GM13976 (cell line): Measurements from ENCODE around the gene HDDC2.

Experiments used
- DNase-seq: peaks from one replicate; pipeline ENCODE4 v3.0.0; 2012; ENCODE audit warnings: low spot score
- in situ Hi-C: fragments of 300-500 bp; cut with MboI; formaldehyde crosslinking; loops from one replicate; pipeline ENCODE4 v1.12.0; 2022; ENCODE audit warnings: low sequenced_read_pairs, mixed read lengths, inconsistent platforms; ENCODE audit not compliant: unreplicated experiment
- TF ChIP-seq, protein P1 (sequence below): IDR thresholded peaks from 2 replicates; pipeline ENCODE4 v1.5.1; 2012; ENCODE audit warnings: borderline replicate concordance, mild to moderate bottlenecking; ENCODE audit not compliant: insufficient read depth; ENCODE audit errors: extremely low read depth, missing control alignments, control extremely low read depth

Gene HDDC2

DNA sequence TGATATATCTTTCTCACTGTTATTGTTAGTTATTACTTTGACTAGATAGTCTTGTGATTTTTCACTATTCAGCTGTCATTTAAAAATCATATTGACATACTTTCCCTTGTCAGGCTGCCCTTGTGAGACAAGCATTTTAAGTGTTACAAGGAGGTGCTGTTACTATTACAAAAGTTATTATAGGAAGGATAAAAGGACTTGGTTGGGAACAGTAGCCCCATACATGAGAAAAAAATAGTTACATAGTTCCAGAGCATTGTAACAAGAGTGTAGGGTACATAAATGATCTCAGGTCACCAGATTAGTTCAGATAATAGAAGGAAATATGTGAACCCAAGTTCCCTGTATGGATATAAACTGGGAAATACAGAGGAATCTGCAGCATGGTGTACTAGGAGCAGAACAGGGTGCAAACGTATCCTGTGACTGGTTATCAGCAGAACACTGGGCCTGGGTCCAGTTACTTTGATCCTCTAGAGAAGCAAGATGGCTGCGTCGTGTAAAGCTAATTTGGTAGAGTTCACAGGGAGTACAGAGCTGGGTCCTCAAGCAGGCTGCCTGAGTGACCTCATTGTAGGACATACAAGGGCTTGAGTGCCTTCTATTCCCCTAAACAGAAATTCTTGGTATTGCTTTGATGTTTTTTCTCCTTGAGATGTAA lies 38.5 kb upstream of the HDDC2 start:
- DNase-seq: no peak
- TF ChIP-seq, protein P1, sequence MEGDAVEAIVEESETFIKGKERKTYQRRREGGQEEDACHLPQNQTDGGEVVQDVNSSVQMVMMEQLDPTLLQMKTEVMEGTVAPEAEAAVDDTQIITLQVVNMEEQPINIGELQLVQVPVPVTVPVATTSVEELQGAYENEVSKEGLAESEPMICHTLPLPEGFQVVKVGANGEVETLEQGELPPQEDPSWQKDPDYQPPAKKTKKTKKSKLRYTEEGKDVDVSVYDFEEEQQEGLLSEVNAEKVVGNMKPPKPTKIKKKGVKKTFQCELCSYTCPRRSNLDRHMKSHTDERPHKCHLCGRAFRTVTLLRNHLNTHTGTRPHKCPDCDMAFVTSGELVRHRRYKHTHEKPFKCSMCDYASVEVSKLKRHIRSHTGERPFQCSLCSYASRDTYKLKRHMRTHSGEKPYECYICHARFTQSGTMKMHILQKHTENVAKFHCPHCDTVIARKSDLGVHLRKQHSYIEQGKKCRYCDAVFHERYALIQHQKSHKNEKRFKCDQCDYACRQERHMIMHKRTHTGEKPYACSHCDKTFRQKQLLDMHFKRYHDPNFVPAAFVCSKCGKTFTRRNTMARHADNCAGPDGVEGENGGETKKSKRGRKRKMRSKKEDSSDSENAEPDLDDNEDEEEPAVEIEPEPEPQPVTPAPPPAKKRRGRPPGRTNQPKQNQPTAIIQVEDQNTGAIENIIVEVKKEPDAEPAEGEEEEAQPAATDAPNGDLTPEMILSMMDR: no peak
- in situ Hi-C loops: no loop called here

DNA sequence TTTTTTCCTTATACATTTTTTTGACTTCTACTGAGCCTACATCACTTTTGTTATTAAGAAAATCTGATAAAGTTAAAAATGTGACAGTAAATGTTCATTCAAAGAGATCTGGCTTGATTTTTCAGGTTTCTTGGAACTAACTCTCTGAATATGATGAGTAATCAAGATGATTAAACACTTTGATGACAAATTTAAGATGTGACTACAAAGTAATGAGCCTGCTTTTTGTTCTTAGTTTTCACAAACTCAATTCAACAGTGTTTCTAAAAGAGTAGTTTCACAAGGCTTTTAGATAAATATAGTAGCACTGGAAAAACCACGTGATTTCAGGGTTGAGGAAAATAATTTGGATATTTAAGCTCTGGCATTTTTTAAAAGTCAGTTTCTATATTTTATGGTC lies 37.9 kb upstream of the HDDC2 start:
- DNase-seq: no peak
- in situ Hi-C loops: no loop called here
- TF ChIP-seq, protein P1: no peak

DNA sequence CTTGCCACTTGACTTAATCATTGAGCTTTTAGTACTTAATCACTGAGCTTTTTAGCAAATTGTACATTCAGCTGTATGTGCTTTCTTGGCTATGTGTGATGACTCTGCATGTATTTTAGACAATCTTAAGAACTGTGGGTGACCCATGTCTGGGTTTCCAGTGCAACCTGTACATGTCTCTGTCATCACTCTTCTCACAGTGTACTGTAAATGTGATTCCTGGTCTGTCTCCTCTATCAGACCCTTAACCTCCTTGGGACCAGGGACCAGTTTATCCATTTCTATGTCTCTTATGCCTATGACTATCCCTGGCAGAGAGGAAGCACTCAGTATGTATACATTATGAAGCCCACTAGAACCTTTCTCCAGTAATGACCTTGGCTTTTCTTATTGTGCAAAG lies 36.6 kb upstream of the HDDC2 start:
- TF ChIP-seq, protein P1: no peak
- no peak for DNase-seq
- in situ Hi-C loops: no loop called here

DNA sequence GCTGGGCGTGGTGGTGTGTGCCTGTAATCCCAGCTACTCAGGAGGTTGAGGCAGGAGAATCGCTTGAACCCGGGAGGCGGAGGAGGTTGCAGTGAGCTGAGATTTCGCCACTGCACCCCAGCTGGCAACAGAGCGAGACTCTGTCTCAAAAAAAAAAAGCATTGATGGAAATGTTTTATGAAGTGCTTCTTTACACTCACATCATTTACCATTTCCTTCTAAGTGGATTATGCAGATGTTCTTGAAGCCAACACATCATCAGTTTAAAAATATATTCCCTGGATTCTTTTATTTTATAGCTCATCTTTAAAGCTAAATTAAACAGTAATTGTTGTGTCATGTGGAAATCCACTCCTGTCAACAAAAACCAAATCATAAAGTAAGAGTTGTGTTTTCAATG lies 35.9 kb upstream of the HDDC2 start:
- DNase-seq: no peak
- in situ Hi-C loops: no loop called here
- TF ChIP-seq, protein P1: no peak

DNA sequence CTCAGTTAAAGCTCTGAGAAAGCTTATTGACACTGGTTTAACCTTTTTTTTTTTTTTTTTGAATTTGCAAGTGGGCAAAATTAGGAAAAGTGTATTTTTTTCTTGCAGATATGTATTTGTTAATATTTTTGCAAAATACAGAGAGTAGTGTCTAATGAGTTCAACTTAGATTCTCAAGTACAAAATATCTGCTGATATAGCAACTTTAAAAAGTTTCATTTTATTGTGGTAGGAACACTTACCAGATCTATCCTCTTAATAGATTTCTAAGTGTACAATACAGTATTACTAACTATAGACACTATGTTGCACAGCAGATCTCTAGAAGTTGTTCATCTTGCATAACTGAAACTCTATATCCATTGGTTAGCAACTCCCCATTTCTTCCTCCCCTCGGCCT lies 30.9 kb upstream of the HDDC2 start:
- no peak for DNase-seq
- in situ Hi-C loops: no loop called here
- TF ChIP-seq, protein P1: no peak

DNA sequence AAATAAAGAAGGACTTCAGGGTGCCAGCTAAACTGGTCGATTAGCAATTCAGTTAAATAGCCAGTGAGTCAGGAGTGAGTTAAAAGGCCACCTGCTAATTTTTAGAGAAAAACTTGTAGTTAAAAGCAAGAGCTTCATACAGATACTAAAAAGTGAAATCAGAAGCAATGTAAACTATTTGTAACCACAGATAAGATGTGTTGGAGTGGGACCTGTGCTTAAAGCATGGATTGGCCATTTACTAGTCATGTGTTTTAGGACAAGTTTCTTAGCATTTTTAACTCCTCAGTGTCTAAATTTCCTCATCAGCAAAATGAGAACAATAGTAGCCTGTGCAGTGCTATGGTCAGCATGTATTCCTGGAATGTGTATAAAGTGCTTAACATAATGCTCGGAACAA lies 23.8 kb upstream of the HDDC2 start:
- DNase-seq: no peak
- in situ Hi-C loops: no loop called here
- TF ChIP-seq, protein P1: no peak
